NB4 (cell line): ENCODE data around the gene PRSS37.

Source experiments
- POLR2A ChIP-seq: IDR thresholded peaks from 2 replicates; pipeline ENCODE4 v1.6.1; 2011; ENCODE audit warnings: mild to moderate bottlenecking; ENCODE audit not compliant: insufficient read length; ENCODE audit errors: extremely low read depth
- TF ChIP-seq, protein P1 (sequence below): IDR thresholded peaks from one replicate; pipeline ENCODE4 v1.5.1; 2012; ENCODE audit warnings: low read depth, low read length

DNA sequence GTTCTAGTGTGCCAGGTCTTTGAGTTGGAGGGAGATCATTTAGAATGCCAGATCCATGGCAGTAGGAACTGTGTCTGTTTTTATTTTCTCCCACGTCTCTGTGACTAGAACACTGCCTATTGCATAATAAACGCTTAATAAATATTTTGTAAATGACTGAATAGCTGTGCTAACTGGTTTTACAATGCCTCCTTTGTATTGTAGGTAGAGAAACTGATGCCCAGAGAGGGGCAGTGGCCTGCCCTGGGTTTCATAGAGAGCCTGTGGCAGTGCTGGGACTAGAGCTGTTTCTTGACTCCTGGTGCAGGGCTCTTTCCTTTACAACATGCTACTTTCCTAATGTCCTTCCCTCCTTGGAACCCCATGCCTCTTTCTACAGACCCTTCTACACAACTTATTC lies 48.8 kb downstream of the PRSS37 start:
- TF ChIP-seq, protein P1, sequence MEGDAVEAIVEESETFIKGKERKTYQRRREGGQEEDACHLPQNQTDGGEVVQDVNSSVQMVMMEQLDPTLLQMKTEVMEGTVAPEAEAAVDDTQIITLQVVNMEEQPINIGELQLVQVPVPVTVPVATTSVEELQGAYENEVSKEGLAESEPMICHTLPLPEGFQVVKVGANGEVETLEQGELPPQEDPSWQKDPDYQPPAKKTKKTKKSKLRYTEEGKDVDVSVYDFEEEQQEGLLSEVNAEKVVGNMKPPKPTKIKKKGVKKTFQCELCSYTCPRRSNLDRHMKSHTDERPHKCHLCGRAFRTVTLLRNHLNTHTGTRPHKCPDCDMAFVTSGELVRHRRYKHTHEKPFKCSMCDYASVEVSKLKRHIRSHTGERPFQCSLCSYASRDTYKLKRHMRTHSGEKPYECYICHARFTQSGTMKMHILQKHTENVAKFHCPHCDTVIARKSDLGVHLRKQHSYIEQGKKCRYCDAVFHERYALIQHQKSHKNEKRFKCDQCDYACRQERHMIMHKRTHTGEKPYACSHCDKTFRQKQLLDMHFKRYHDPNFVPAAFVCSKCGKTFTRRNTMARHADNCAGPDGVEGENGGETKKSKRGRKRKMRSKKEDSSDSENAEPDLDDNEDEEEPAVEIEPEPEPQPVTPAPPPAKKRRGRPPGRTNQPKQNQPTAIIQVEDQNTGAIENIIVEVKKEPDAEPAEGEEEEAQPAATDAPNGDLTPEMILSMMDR = no peak
- no peak for TF ChIP-seq POLR2A
